IMR-90 (cell line): ENCODE data around the gene SULT1C4. TPM values are rescaled to one million over a fixed set of nuclear protein-coding genes. Genes with fewer than 3 reads are reported as not detected.
"Not testable (repeated sequence)": the region's sequence is repeated elsewhere in the genome, so short reads cannot be mapped to it uniquely, and the experiment has no call there.

ENCODE experiments used
- ATAC-seq: fragments of 200-7000 bp; cut with Tn5 transposase; 2 replicates; pipeline ENCODE4 v1.9.1; 2020; ENCODE audit warnings: low read depth, mild to moderate bottlenecking, moderate library complexity
- BruUV-seq: library from RNA; stranded (reverse); fragments of 400-500 nt; replicated peaks from 2 replicates; lab custom pipeline; 2021; lab: Mats Ljungman, UMichigan
- CTCF ChIA-PET: fragments of 300-600 bp; formaldehyde crosslinking; extraction: SDS; loops from one replicate; lab custom pipeline; 2021; ENCODE audit warnings: antibody characterized with exemption; lab: Yijun Ruan, JAX
- POLR2A ChIA-PET: fragments of 300-600 bp; sonication (Branson Sonifier 250); formaldehyde crosslinking; loops from one replicate; lab custom pipeline; 2022; ENCODE audit warnings: antibody characterized with exemption; ENCODE audit not compliant: unreplicated experiment; lab: Charles Lee
- DNase-seq: peaks from one replicate; pipeline ENCODE4 v3.0.0; 2013
- H2AFZ ChIP-seq: replicated peaks from 2 replicates; pipeline ENCODE3; 2013; ENCODE audit warnings: low read length, mild to moderate bottlenecking; ENCODE audit not compliant: poor library complexity
- H2AK5ac ChIP-seq: 2 replicates; pipeline ENCODE4 v1.6.1; 2013; ENCODE audit warnings: low read depth, low read length, inconsistent platforms
- H2AK9ac ChIP-seq: replicated peaks from 2 replicates; pipeline ENCODE3; 2013; ENCODE audit warnings: mild to moderate bottlenecking, low read depth, low read length, moderate library complexity; ENCODE audit not compliant: poor library complexity
- H2BK120ac ChIP-seq: 2 replicates; pipeline ENCODE4 v1.6.1; 2013; ENCODE audit warnings: low read depth, low read length, inconsistent platforms
- H2BK15ac ChIP-seq: 3 replicates; pipeline ENCODE4 v1.6.1; 2013; ENCODE audit warnings: low read depth, low read length, inconsistent platforms
- H2BK20ac ChIP-seq: 2 replicates; pipeline ENCODE4 v1.6.1; 2013; ENCODE audit warnings: low read depth, mild to moderate bottlenecking, inconsistent platforms, low read length, moderate library complexity
- H2BK5ac ChIP-seq: 2 replicates; pipeline ENCODE4 v1.6.1; 2013; ENCODE audit warnings: mild to moderate bottlenecking, low read depth, low read length, inconsistent platforms; ENCODE audit not compliant: poor library complexity, severe bottlenecking
- H3K14ac ChIP-seq: replicated peaks from 2 replicates; pipeline ENCODE4 v1.6.1; 2013; ENCODE audit warnings: low read depth, low read length, inconsistent platforms
- H3K18ac ChIP-seq: 2 replicates; pipeline ENCODE4 v1.6.1; 2013; ENCODE audit warnings: low read depth, low read length, control low read depth
- H3K23ac ChIP-seq: 2 replicates; pipeline ENCODE4 v1.6.1; 2013; ENCODE audit warnings: low read depth, low read length, inconsistent platforms
- H3K27ac ChIP-seq: 2 replicates; pipeline ENCODE4 v1.5.1; 2013; ENCODE audit warnings: mild to moderate bottlenecking, control low read depth, low read length; ENCODE audit not compliant: insufficient read depth
- H3K27me3 ChIP-seq: 2 replicates; pipeline ENCODE4 v1.6.1; 2013; ENCODE audit warnings: low read length; ENCODE audit not compliant: control insufficient read depth, insufficient read depth
- H3K36me3 ChIP-seq: 2 replicates; pipeline ENCODE4 v1.6.1; 2013; ENCODE audit warnings: low read length, mixed read lengths; ENCODE audit not compliant: control insufficient read depth, insufficient read depth
- H3K4ac ChIP-seq: 2 replicates; pipeline ENCODE4 v1.6.1; 2013; ENCODE audit warnings: low read depth, low read length, inconsistent platforms
- H3K4me1 ChIP-seq: 2 replicates; pipeline ENCODE4 v1.6.1; 2013; ENCODE audit warnings: low read length, mixed read lengths; ENCODE audit not compliant: control insufficient read depth, insufficient read depth
- H3K4me2 ChIP-seq: 2 replicates; pipeline ENCODE4 v1.6.1; 2013; ENCODE audit warnings: low read depth, mild to moderate bottlenecking, control low read depth, low read length, moderate library complexity
- H3K4me3 ChIP-seq: 2 replicates; pipeline ENCODE4 v1.5.1; 2013; ENCODE audit warnings: low read depth, mild to moderate bottlenecking, control low read depth, low read length, moderate library complexity; ENCODE audit not compliant: insufficient read depth
- H3K56ac ChIP-seq: 2 replicates; pipeline ENCODE4 v1.6.1; 2013; ENCODE audit warnings: low read length, inconsistent platforms; ENCODE audit not compliant: insufficient read depth; ENCODE audit errors: extremely low read depth
- H3K79me1 ChIP-seq, 2 experiments: 2 replicates each; pipeline ENCODE4 v1.6.1; 2013; ENCODE audit warnings: low read length in 2 of 2, inconsistent platforms in 1 of 2, low read depth in 1 of 2
- H3K9ac ChIP-seq: 2 replicates; pipeline ENCODE4 v1.6.1; 2013; ENCODE audit warnings: low read depth, low read length, control low read depth
- H3K9me1 ChIP-seq: 2 replicates; pipeline ENCODE4 v1.6.1; 2013; ENCODE audit warnings: low read length, inconsistent platforms; ENCODE audit not compliant: insufficient read depth
- H3K9me3 ChIP-seq: 2 replicates; pipeline ENCODE4 v1.6.1; 2013; ENCODE audit warnings: low read length; ENCODE audit not compliant: control insufficient read depth, insufficient read depth
- H4K20me1 ChIP-seq: 2 replicates; pipeline ENCODE4 v1.6.1; 2013; ENCODE audit warnings: low read length, inconsistent platforms; ENCODE audit not compliant: insufficient read depth
- H4K5ac ChIP-seq: 2 replicates; pipeline ENCODE4 v1.6.1; 2013; ENCODE audit warnings: mild to moderate bottlenecking, low read depth, low read length, control low read depth
- H4K8ac ChIP-seq, 2 experiments: 2 replicates each; pipeline ENCODE4 v1.6.1; 2013; ENCODE audit warnings: low read depth in 2 of 2, low read length in 2 of 2, control low read depth in 1 of 2, inconsistent platforms in 1 of 2
- H4K91ac ChIP-seq: 2 replicates; pipeline ENCODE4 v1.6.1; 2013; ENCODE audit warnings: low read depth, low read length, inconsistent platforms; ENCODE audit not compliant: insufficient read depth
- WGBS, 2 experiments: methylation state at CpG; one replicate each; pipeline versions ENCODE4 v1.1.5 to v1.1.7; 2013; ENCODE audit warnings: missing lambda C conversion rate in 2 of 2; ENCODE audit not compliant: insufficient read length in 1 of 2; ENCODE audit errors: extremely low coverage in 2 of 2; 5-methylcytosine and 5-hydroxymethylcytosine counted together
- dilution Hi-C: fragments of 300-500 bp; cut with HindIII; formaldehyde crosslinking; loops from one replicate; pipeline ENCODE4 v1.14.3; 2018; ENCODE audit warnings: low sequenced_read_pairs; ENCODE audit not compliant: unreplicated experiment
- in situ Hi-C: fragments of 300-500 bp; cut with MboI; formaldehyde crosslinking; loops from 3 replicates; pipeline ENCODE4 v1.14.3; 2019; ENCODE audit warnings: low sequenced_read_pairs, inconsistent platforms, mixed read lengths
- intact Hi-C: fragments of 100-400 bp; cut with micrococcal nuclease; formaldehyde crosslinking; loops from 2 replicates; pipeline ENCODE4 v1.10.0; 2022
- polyA plus RNA-seq, 3 experiments: library from polyadenylated mRNA; depleted of rRNA; stranded (reverse); fragments of >200 nt; gene quantifications; 2 replicates each; pipeline ENCODE4 v1.2.3, GENCODE V29; 2012; ENCODE audit warnings: low replicate concordance in 1 of 3
- total RNA-seq: library from RNA; depleted of rRNA; stranded (reverse); fragments of >200 nt; gene quantifications from 2 replicates; pipeline ENCODE4 v1.2.3, GENCODE V29; 2012

SULT1C4 gene
- total and polyA plus RNA-seq, 2 of the 4 experiments (the other 2 are of a cell fraction): 0.36 to 0.50 TPM

DNA sequence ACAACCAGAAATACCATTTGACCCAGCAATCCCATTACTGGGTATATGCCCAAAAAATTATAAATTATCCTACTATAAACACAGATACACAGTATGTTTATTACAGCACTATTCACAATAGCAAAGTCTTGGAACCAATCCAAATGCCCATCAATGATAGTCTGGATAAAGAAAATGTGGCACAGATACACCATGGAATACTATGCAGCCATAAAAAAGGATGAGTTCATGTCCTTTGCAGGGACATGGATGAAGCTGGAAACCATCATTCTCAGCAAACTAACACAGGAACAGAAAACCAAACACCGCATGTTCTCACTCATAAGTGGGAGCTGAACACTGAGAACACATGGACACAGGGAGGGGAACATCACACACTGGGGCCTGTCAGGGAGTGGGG is 57.8 kb downstream of the SULT1C4 start:
- H4K5ac ChIP-seq, H4K20me1 ChIP-seq, H3K4me1 ChIP-seq, in situ Hi-C loops, H3K9me1 ChIP-seq, H3K27me3 ChIP-seq, H2BK120ac ChIP-seq, H3K27ac ChIP-seq, H3K36me3 ChIP-seq, ATAC-seq, H4K8ac ChIP-seq, DNase-seq, H2AK5ac ChIP-seq, H3K23ac ChIP-seq, BruUV-seq, H2AFZ ChIP-seq, H3K9ac ChIP-seq, H2BK5ac ChIP-seq, H3K79me1 ChIP-seq, H2BK20ac ChIP-seq, H2AK9ac ChIP-seq, H3K4me2 ChIP-seq, H3K4me3 ChIP-seq, dilution Hi-C loops, H3K9me3 ChIP-seq, intact Hi-C loops, CTCF ChIA-PET, H4K91ac ChIP-seq, H3K56ac ChIP-seq, H3K14ac ChIP-seq, POLR2A ChIA-PET, H3K4ac ChIP-seq, H3K18ac ChIP-seq, H2BK15ac ChIP-seq: not testable (repeated sequence)
- no CpG with 5 or more reads among the region's 1 CpG for WGBS, 2 experiments
